HCT116 (cell line): ENCODE results near the gene TRPC4. TPM values are rescaled to one million over a fixed set of nuclear protein-coding genes. Genes with fewer than 3 reads are reported as not detected.

Source experiments
- ATAC-seq: fragments of 200-7000 bp; cut with Tn5 transposase; 2 replicates; pipeline ENCODE4 v1.9.1; 2020; ENCODE audit warnings: mild to moderate bottlenecking, moderate library complexity
- BruUV-seq: library from RNA; stranded (reverse); fragments of 400-500 nt; replicated peaks from 2 replicates; lab custom pipeline; 2021; lab: Mats Ljungman, UMichigan
- CTCF ChIA-PET: fragments of 300-600 bp; sonication (Branson Sonifier 250); formaldehyde crosslinking; loops from one replicate; lab custom pipeline; 2021; ENCODE audit warnings: antibody characterized with exemption; lab: Charles Lee
- POLR2A ChIA-PET: fragments of 300-600, 350-600 bp; sonication (Branson Sonifier 250); formaldehyde crosslinking; loops from one replicate; lab custom pipeline; 2021; ENCODE audit warnings: antibody characterized with exemption; lab: Charles Lee
- RAD21 ChIA-PET, 2 experiments: fragments of 300-600 bp; sonication (Branson Sonifier 250); formaldehyde crosslinking; loops; one replicate each; lab custom pipeline; 2023; ENCODE audit warnings: low total read pairs in 2 of 2; ENCODE audit not compliant: uncharacterized antibody in 2 of 2, unreplicated experiment in 2 of 2, low non-redundant PET in 1 of 2; lab: Charles Lee
- DNase-seq: peaks from one replicate; pipeline ENCODE4 v3.0.0-alpha.2; 2010; ENCODE audit warnings: low read depth, low spot score
- H2AFZ ChIP-seq: fragments of 200-600 bp; shearing (Covaris generic), sonication (generic); 2 replicates; pipeline ENCODE4 v1.6.1; 2017; ENCODE audit warnings: low read depth, mixed run types, mixed read lengths, antibody characterized with exemption, low read length; ENCODE audit not compliant: poor library complexity, severe bottlenecking
- H3K27ac ChIP-seq: 2 replicates; pipeline ENCODE4 v1.5.1; 2012; ENCODE audit warnings: low read depth, low read length
- H3K27me3 ChIP-seq: fragments of 200-600 bp; sonication (generic); 2 replicates; pipeline ENCODE4 v1.6.1; 2016; ENCODE audit warnings: mixed run types, low read length, mixed read lengths; ENCODE audit not compliant: insufficient read depth
- H3K36me3 ChIP-seq, 2 experiments: fragments of 200-500 bp in 1 of 2; fragments of 200-600 bp in 1 of 2; sonication (Bioruptor generic) in 1 of 2; sonication (generic) in 1 of 2; 2 replicates each; pipeline versions ENCODE4 v1.5.1 to v1.6.1; 2014 to 2016; ENCODE audit warnings: low read length in 2 of 2, inconsistent platforms in 1 of 2, mixed read lengths in 1 of 2, mixed run types in 1 of 2; ENCODE audit not compliant: insufficient read depth in 2 of 2, control insufficient read depth in 1 of 2
- H3K4me1 ChIP-seq, 2 experiments: fragments of 200-600 bp in 1 of 2; sonication (generic) in 1 of 2; 2 replicates each; pipeline versions ENCODE4 v1.5.1 to v1.6.1; 2012 to 2017; ENCODE audit warnings: low read length in 2 of 2, inconsistent platforms in 1 of 2, mild to moderate bottlenecking in 1 of 2, mixed read lengths in 1 of 2, mixed run types in 1 of 2, moderate library complexity in 1 of 2; ENCODE audit not compliant: insufficient read depth in 2 of 2, control insufficient read depth in 1 of 2
- H3K4me2 ChIP-seq: fragments of 200-600 bp; sonication (generic); 2 replicates; pipeline ENCODE4 v1.6.1; 2017; ENCODE audit warnings: mixed run types, low read length, mixed read lengths
- H3K4me3 ChIP-seq, 2 experiments: fragments of 200-600 bp in 1 of 2; sonication (generic) in 1 of 2; replicated peaks in 1 of 2; 2 replicates each; pipeline ENCODE4 v1.5.1; 2011 to 2016; ENCODE audit warnings: low read length in 2 of 2, control low read depth in 1 of 2, low read depth in 1 of 2, mild to moderate bottlenecking in 1 of 2, mixed read lengths in 1 of 2, mixed run types in 1 of 2
- H3K79me2 ChIP-seq: fragments of 200-600 bp; sonication (generic); 2 replicates; pipeline ENCODE4 v1.6.1; 2017; ENCODE audit warnings: mild to moderate bottlenecking, mixed run types, low read length, moderate library complexity, mixed read lengths; ENCODE audit not compliant: insufficient read depth
- H3K9ac ChIP-seq: fragments of 200-600 bp; sonication (generic); 2 replicates; pipeline ENCODE4 v1.6.1; 2016; ENCODE audit warnings: low read length, mixed read lengths
- H3K9me2 ChIP-seq: fragments of 200-600 bp; sonication (generic), shearing (Covaris generic); 2 replicates; pipeline ENCODE4 v1.6.1; 2017; ENCODE audit warnings: mixed run types, mild to moderate bottlenecking, moderate library complexity; ENCODE audit not compliant: insufficient read depth
- H3K9me3 ChIP-seq, 2 experiments: fragments of 200-500 bp in 1 of 2; fragments of 200-600 bp in 1 of 2; sonication (Bioruptor generic) in 1 of 2; sonication (generic) in 1 of 2; 2 replicates each; pipeline ENCODE4 v1.6.1; 2014 to 2017; ENCODE audit warnings: low read length in 2 of 2, mixed read lengths in 2 of 2, inconsistent platforms in 1 of 2, low read depth in 1 of 2, mild to moderate bottlenecking in 1 of 2, mixed run types in 1 of 2, moderate library complexity in 1 of 2; ENCODE audit not compliant: control insufficient read depth in 1 of 2, insufficient read depth in 1 of 2
- H4K20me1 ChIP-seq: fragments of 200-600 bp; sonication (generic), shearing (Covaris generic); 2 replicates; pipeline ENCODE4 v1.6.1; 2017; ENCODE audit warnings: mixed run types, mild to moderate bottlenecking, moderate library complexity; ENCODE audit not compliant: insufficient read depth
- FOSL1 ChIP-seq: IDR thresholded peaks from 2 replicates; pipeline ENCODE4 v1.6.1; 2012; ENCODE audit warnings: low read depth
- JUND ChIP-seq: IDR thresholded peaks from 2 replicates; pipeline ENCODE4 v1.6.1; 2012
- RAD21 ChIP-seq: IDR thresholded peaks from 2 replicates; pipeline ENCODE4 v1.6.1; 2012; ENCODE audit warnings: low read depth, mild to moderate bottlenecking
- SIN3A ChIP-seq: IDR thresholded peaks from 2 replicates; pipeline ENCODE4 v1.6.1; 2012; ENCODE audit warnings: low read depth
- TCF7L2 ChIP-seq: IDR thresholded peaks from 2 replicates; pipeline ENCODE4 v1.7.0; 2011; ENCODE audit warnings: borderline replicate concordance, inconsistent platforms; ENCODE audit not compliant: insufficient read depth, insufficient read length; ENCODE audit errors: extremely low read depth
- ZFX ChIP-seq: fragments of 450-650 bp; IDR thresholded peaks from 2 replicates; pipeline ENCODE4 v1.6.1; 2017
- intact Hi-C: fragments of 100-400 bp; cut with micrococcal nuclease; formaldehyde crosslinking; loops from 2 replicates; pipeline ENCODE4 v1.10.0; 2022
- total RNA-seq: library from RNA; stranded (reverse); gene quantifications from one replicate; pipeline ENCODE4 v1.2.1, GENCODE V29; 2021; ENCODE audit not compliant: unreplicated experiment

The TRPC4 gene
- total RNA-seq, 1 experiment from 2014 or later = not detected

DNA sequence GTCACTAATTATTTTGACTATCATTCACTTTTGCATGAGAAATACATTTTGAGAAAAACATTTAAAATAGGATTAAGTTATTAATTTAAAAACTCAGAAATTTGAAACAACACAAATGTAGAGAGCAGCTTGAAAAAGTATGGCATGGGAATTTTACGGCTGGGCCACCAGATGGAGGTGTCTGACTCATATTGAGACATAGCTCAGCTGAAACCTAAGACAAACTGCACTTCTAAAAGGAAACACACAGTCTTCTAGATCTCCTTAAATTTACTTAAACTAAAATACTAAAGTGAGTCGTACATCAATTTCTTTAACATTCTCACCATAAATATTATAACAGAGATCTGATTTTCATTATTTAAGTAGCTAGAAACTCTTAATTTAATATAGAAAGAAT, 229.1 kb downstream of the TRPC4 start:
- CTCF ChIA-PET = no interaction called here
- TF ChIP-seq ZFX (no peak), JUND (no peak)
- H3K9me3 ChIP-seq = peaks cover 3 to 6% of the 10 kb centered on the region in 2 experiments; a peak in 2 of 4 replicates
- H3K4me1 ChIP-seq = no peaks in the 10 kb centered on the region
- no peaks in the 10 kb centered on the region for H4K20me1 ChIP-seq
- H3K79me2 ChIP-seq = no peaks in the 10 kb centered on the region
- no TSS peak for BruUV-seq
- intact Hi-C loops = no loop called here
- POLR2A ChIA-PET = no interaction called here
- H3K27me3 ChIP-seq = no peaks in the 10 kb centered on the region
- DNase-seq (no peak), ATAC-seq (no peak)
- no peaks in the 10 kb centered on the region for H3K9me2 ChIP-seq
- RAD21 ChIA-PET = no interaction called here
- no peak overlapping the region for H2AFZ ChIP-seq
- no peaks in the 10 kb centered on the region for H3K36me3 ChIP-seq
- no peak overlapping the region for H3K4me3 ChIP-seq
- no peak overlapping the region for H3K27ac ChIP-seq
- no peak overlapping the region for H3K9ac ChIP-seq
- H3K4me2 ChIP-seq = no peak overlapping the region

DNA sequence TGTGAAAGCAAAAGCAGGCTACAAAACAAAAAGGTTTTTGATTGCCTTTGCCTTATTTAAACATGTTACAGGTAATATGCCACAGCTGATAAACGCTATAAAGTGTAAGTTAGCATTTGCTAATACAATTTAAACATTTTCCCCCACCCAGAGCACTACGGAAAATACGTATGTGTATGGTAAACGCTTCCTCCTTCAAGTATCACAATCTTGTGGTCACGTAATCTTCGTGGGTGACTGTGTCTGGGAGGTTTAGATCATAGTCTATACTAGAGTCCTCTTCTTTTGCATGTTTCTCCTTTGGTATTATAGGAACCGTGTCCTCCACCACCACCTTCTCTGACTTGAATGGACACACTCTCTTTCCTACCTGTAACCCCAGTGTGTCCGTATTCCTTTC, 232.9 kb downstream of the TRPC4 start:
- ChIA-PET POLR2A (no interaction called here), CTCF (no interaction called here), RAD21 (no interaction called here)
- no peaks in the 10 kb centered on the region for H3K79me2 ChIP-seq
- H3K36me3 ChIP-seq = no peaks in the 10 kb centered on the region
- H3K9me2 ChIP-seq = no peaks in the 10 kb centered on the region
- no peak for DNase-seq
- peaks cover 4 to 6% of the 10 kb centered on the region in 2 experiments; a peak in 1 of 4 replicates for H3K9me3 ChIP-seq
- no peaks in the 10 kb centered on the region for H3K27me3 ChIP-seq
- H3K4me1 ChIP-seq = no peaks in the 10 kb centered on the region
- H3K27ac ChIP-seq = no peak overlapping the region
- H3K4me2 ChIP-seq = no peak overlapping the region
- H2AFZ ChIP-seq = no peak overlapping the region
- BruUV-seq = no TSS peak
- intact Hi-C loops = no loop called here
- TF ChIP-seq FOSL1 (no peak), TCF7L2 (no peak), SIN3A (no peak), RAD21 (no peak)
- no peak overlapping the region for H3K4me3 ChIP-seq
- no peaks in the 10 kb centered on the region for H4K20me1 ChIP-seq
- no peak overlapping the region for H3K9ac ChIP-seq
- ATAC-seq = no peak
